Medulla oblongata (tissue), 1 donor: ENCODE measurements around the gene GEMIN5.
A peak's percentile ranks its signal among the peaks of the same experiment; 100 is the strongest.
"Not testable (repeated sequence)": the region's sequence is repeated elsewhere in the genome, so short reads cannot be mapped to it uniquely, and the experiment has no call there.

Experiments used
- DNase-seq: peaks from one replicate; pipeline ENCODE4 v3.0.0-alpha.2; 2015; ENCODE audit errors: extremely low spot score

The GEMIN5 gene

DNA sequence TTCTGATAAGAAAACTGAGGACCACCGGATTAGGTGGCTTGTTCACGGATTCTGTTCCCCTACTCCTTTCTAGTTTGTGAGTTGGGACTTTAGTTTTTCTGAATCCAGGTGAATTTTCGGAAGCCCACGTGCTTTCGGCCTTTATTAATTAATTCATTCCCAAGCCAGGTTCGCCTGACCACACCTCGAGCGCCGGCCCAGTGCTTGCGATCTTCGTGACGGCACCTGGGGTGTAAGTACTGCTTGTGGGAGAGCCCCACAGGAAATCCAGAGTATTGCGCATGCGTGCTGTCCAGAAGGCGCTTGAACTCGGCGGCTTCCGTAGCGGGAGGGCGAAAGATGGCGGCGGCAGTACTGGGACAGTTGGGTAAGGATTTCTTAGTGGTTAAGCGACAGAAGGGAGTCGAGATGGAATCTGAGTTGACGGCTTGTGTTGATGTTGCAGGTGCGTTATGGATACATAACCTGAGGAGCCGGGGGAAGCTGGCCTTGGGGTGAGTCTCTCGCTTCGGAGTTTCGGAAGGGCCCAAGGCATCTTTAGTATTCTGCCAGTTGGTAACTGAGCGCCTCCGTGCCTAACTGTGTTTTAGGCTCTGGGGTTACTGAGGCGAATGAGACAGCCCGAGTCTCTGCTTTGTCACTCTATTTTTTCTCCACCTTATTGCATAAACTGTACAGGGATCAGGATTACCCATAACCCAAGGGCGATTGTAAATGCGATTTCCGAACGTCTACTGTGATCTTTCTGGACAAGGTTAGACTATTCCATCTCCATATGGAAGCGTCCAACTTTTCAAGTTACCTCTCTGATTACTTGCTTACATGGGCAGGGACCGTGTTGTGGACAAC is 3.0 kb upstream of the GEMIN5 start, which contains the start of gene MRPL22:
Gene MRPL22, plus strand, starts transcription at position 302 of the 849 bp plus-strand sequence. Its CDS starts 38 bp downstream, at position 340.
- peak; percentile 93 for DNase-seq

DNA sequence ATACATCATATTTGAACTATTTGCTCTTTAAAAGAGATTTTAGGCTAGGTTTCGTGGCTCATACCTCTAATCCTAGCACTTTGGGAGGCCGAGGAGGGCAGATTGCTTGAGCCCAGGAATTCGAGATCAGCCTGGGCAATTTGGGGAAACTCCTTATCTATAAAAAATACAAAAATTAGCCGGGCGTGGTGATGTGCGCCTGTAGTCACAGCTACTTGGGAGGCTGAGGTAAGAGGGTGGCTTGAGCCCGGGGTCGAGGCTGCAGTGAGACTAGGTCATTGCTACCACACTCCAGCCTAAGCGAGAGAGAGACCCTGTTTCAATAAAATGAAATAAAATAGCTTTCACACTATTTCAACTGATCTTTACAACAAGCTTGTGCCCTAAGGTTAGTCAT is 2.4 kb upstream of the GEMIN5 start:
- no peak for DNase-seq

GRCh38 chr5:154939387-154939786 is 1.4 kb upstream of the GEMIN5 start:
- DNase-seq = not testable (repeated sequence)

DNA sequence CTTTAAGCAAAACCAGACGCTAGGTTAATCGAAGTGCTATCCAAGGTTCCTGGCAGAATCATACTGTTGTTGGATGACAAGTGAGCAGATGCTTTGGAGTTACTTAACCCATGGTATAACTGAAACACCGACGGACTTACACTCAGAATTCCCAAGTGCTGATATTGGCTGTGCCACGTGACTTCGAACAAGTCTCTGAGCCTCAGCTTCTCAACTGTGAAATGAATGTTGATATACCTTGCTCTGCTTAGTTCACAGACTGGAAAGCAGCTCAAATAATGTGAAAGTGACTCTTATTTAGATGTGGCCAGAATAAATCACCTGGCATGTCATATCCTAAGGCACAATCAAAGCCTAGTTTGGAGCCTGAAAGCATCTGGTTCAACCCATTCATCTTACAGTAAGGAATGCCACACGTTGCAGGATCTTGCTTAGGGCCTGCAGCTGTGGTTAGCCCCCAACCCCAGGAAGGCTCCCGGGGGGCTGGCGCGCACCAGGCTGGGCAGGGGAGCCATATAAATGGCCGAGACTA is 759 bp downstream of the GEMIN5 start:
- no peak for DNase-seq

- DNase-seq = no peak
Observed at GRCh38 chr5:154934881-154935280, 3.1 kb downstream of the GEMIN5 start.

DNA sequence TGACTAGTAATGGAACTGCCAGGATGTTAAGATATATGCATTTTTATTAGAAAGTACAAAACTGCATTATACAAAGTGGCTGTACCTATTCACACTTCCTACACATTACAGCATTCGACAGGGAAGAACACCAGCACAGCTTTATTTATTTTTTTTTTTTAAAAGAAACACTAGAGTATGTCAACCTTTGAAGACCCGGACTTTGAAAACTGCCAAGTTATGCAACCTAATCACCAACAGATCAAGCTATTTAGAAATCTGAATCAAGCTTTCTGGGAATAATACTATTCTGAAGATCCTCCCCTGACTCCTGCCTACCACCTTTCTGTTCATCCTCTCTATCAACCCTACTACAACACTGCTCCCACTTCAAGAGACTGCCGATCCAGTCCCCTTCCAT is 4.5 kb downstream of the GEMIN5 start:
- DNase-seq = no peak

- no peak for DNase-seq
Observed at GRCh38 chr5:154923441-154924430, 14.3 kb downstream of the GEMIN5 start.

DNA sequence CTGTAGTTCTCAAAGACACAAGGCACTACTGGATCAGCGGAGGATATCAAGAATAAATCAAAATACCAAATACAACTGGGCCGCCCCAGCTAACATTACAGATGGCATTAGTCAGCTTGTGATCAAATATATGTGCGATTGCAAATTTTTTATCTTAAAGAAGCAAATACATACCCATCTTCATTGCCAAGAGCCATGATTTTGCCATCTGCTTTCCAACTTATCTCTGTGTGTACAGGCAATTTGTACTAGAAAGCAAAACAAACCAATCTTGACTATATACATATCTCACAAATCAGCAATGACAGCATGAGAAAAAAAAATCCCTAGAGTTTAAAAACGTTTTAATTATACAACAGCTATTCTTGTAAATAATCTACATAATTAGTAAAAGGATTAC is 20.3 kb downstream of the GEMIN5 start:
- no peak for DNase-seq

GRCh38 chr5:154916874-154917273 is 21.1 kb downstream of the GEMIN5 start:
- no peak for DNase-seq

DNA sequence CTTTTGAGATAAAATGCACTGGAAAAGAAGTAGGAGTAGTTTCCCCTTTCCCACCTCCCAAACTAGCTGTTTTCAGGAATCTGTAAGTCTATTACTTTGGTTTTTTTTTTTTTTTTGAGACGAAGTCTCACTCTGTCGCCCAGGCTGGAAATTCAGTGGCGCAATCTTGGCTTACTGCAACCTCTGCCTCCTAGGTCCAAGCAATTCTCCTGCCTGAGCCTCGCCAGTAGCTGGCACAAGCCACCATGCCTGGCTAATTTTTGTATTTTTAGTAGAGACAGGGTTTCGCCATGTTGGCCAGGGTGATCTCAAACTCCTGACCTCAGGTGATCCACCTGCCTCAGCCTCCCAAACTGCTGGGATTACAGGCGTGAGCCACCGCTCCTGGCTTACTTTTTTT is 32.4 kb downstream of the GEMIN5 start:
- DNase-seq = not testable (repeated sequence)

DNA sequence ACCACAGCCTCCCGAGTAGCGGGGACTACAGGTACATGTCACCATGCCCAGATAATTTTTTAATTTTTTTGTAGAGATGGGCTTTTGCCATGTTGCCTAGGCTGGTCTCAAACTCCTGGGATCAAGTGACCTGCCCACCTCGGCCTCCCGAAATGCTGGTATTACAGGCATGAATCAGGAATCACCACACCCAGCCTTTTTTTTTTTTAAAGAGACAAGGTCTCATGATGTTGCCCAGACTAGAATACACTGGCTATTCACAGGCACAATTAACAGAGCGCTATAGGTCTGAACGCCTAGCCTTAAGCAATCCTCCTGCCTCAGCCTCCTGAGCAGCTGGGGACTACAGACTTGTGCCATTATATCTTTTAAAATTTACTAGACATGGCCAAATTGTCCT is 36.1 kb downstream of the GEMIN5 start:
- DNase-seq = no peak

GRCh38 chr5:154901276-154901675 is 36.7 kb downstream of the GEMIN5 start:
- DNase-seq = no peak

DNA sequence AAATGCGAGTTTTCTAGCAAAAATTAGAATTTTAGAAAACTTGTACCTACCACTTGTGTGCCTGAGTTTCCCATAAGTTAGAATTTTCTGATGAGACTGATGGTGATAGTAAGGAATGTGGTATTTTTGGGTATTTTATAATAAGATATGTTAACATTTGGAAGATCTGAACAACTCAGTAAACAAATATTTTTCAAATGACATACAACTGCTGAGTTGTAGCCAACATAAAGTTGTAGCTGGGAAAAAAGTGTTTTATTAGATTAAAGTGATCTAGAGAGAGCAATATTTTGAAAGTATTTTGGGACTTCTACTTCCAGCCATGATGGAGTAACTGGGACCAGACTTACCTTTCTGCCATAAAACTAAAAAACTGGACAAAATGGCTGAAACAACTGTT is 37.9 kb downstream of the GEMIN5 start:
- no peak for DNase-seq

DNA sequence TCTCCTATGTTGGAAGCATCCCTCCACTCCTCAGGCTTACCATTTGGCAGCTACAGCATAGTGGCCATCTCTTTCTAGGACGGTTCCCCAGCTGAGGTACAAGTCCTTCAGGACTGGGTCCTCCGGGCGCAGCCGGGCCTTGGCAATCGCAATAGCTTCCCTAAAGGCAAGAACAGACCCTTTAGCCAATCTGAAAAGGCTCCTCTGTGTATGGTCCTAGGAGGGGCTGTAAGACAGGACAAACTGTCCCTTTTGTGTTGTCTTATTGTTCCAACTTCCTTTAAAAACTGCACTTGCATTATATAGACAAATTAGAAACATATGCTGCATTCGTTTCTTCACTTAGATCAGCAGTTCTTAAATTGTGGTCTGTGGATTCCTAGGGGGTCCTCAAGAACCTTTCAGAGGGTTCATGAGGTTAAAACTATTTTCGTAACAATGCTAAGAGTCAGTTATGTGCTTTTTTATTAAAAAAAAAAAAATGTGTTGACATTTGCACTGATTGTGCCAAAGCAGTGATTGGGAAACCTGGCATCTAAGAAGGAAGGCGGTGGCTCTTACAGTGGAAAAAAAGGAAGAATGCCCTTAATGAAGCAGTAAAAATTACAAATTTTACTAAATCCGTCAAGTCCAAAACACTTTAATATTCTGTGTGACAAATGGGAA is 38.7 kb downstream of the GEMIN5 start:
- DNase-seq = no peak

DNA sequence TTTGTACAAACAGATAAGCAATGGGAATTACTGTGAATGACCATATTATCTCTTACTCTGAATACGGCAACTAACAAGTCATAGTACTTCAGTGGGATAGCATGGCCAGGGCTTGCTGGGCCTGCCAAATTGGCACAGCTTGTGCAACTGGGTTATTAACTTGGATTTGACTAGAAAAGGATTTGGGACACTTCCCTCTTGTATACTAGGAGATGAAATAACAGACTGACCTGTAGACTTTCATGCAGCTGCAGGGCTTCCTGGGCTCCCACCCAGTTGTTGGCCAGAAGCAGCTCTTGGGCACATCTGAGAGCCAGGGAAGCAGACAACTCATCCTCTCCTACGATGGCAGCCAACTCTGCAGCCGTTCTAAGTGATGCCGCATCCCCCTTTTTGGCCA is 39.8 kb downstream of the GEMIN5 start:
- DNase-seq = peak; percentile 24

- DNase-seq = peak; percentile 17
Observed at GRCh38 chr5:154896562-154897165, 41.3 kb downstream of the GEMIN5 start.

DNA sequence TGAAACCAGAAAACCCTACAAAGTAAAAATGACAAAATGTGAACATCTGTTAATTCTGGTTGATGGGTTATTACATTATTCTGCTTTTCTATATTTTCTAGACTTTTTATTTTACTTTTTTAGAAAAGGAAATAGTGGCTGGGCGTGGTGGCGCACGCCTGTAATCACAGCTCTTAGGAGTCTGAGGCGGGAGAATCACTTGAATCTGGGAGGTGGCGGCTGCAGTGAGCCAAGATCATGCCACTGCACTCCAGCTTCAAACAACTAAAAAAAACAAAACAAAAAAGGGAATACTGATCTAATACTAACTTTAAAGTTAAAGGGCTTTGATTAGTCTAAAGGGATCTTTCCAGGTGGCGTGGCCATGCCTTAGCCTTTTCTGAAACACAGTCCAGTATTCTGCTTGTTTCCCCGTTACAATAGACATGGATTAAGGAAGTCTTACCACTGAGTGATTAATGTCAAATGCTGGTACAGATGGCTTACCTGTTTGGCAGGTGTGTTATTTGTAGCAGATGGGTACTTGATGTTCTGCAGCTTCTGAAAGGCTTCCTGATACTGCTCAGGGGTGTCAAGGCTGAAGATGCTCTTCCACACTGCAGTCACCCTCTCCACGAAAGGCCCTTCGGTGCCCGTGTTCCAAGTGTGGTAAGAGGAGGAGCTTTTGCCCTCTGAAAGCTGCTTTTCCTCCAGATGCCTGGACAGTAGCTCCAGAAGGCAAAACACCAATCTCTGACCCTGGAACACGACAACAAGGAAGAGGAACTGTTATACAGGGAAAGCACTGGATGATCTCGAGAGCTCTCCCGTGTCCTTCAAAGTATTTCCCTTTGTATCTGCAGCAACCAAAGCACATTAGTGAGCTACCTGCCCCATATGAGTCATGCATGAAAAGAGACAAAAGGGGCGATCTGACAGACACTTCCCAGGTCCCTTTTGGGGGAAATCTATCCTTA is 42.1 kb downstream of the GEMIN5 start:
- DNase-seq = no peak

- no peak for DNase-seq
Observed at GRCh38 chr5:154893381-154893780, 44.6 kb downstream of the GEMIN5 start.

DNA sequence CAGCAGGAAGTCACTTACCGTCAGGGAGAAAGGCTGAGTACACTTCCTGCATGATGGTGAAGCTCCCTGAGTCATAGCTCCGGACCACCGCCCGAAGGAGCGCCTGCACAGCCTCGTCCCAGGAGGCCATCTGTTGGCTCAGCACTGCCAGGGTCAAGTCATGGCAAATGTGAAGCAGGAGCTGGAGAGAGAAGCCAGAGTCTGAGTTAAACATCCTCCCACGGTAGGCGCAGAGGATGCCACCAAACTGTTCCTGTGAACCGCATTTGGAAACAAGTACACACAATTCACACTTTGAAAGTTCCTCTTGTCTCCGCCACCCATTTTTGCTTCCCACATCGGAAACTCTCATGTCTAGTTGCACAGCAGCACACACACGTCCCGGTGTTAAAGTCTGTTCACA is 45.6 kb downstream of the GEMIN5 start:
- DNase-seq = no peak

- DNase-seq = no peak
Observed at GRCh38 chr5:154885439-154885838, 52.6 kb downstream of the GEMIN5 start.
